A549 treated with RU486 at 1 μM for 4 hours (cell line): ENCODE measurements around the gene NDOR1. TPM values are rescaled to one million over a fixed set of nuclear protein-coding genes. Genes with fewer than 3 reads are reported as not detected.

ENCODE experiments used
- total RNA-seq: library from RNA; stranded (reverse); fragments of 200-300 nt; extraction: Qiagen RNA extraction; gene quantifications from 5 replicates; pipeline ENCODE4 v1.2.3, GENCODE V29; 2022; ENCODE audit warnings: low read depth

The NDOR1 gene
- total RNA-seq, 1 experiment from 2014 or later, result 18.5 TPM

Other genes with a start within 250 kb of the NDOR1 start
- 0.25 to 0.76 TPM (median 0.59 TPM) in 3 of 5 replicates, not detected in the others for gene PTGDS, start 228.2 kb upstream of the NDOR1 start, total RNA-seq
- not detected in 5 replicates for gene LCNL1, start 222.7 kb upstream of the NDOR1 start, total RNA-seq
- 42.1 to 79.2 TPM (median 76.4 TPM) in 5 replicates for gene PAXX, start 213.3 kb upstream of the NDOR1 start, total RNA-seq
- gene CLIC3, start 209.1 kb upstream of the NDOR1 start, total RNA-seq, result 2.0 to 3.7 TPM (median 3.4 TPM) in 5 replicates
- 18.6 to 29.0 TPM (median 26.5 TPM) in 5 replicates for gene ABCA2, start 177.5 kb upstream of the NDOR1 start, total RNA-seq
- gene FUT7, start 173.6 kb upstream of the NDOR1 start, total RNA-seq, result 0.07 to 0.09 TPM (median 0.08 TPM) in 3 of 5 replicates, not detected in the others
- 37.1 to 85.1 TPM (median 73.1 TPM) in 5 replicates for gene NPDC1, start 159.5 kb upstream of the NDOR1 start, total RNA-seq
- gene ENTPD2, start 151.6 kb upstream of the NDOR1 start, total RNA-seq, result 0.31 to 1.1 TPM (median 0.91 TPM) in 5 replicates
- 14.0 to 28.0 TPM (median 25.8 TPM) in 5 replicates for gene SAPCD2, start 135.1 kb upstream of the NDOR1 start, total RNA-seq
- gene UAP1L1, start 128.2 kb upstream of the NDOR1 start, total RNA-seq, result 9.3 to 14.6 TPM (median 11.2 TPM) in 5 replicates
- gene MAN1B1, start 118.7 kb upstream of the NDOR1 start, total RNA-seq, result 42.0 to 52.8 TPM (median 50.3 TPM) in 5 replicates
- 71.8 to 128 TPM (median 111 TPM) in 5 replicates for gene DPP7, start 91.0 kb upstream of the NDOR1 start, total RNA-seq
- gene GRIN1, start 66.5 kb upstream of the NDOR1 start, total RNA-seq, result 0.26 to 0.78 TPM (median 0.52 TPM) in 5 replicates
- 0.50 to 1.9 TPM (median 1.9 TPM) in 5 replicates for gene LRRC26, start 35.6 kb upstream of the NDOR1 start, total RNA-seq
- gene TMEM210, start 33.6 kb upstream of the NDOR1 start, total RNA-seq, result not detected in 5 replicates
- 21.7 to 38.1 TPM (median 33.0 TPM) in 5 replicates for gene ANAPC2, start 17.1 kb upstream of the NDOR1 start, total RNA-seq
- gene SSNA1, start 17.0 kb upstream of the NDOR1 start, total RNA-seq, result 103 to 153 TPM (median 139 TPM) in 5 replicates
- 5.1 to 10.4 TPM (median 8.8 TPM) in 5 replicates for gene TPRN, start 5.0 kb upstream of the NDOR1 start, total RNA-seq
- 33.4 to 46.5 TPM (median 43.2 TPM) in 5 replicates for gene TMEM203, start 52 bp upstream of the NDOR1 start, total RNA-seq
- gene RNF208, start 16.5 kb downstream of the NDOR1 start, total RNA-seq, result 1.1 to 2.2 TPM (median 2.0 TPM) in 5 replicates
- 2.7 to 4.3 TPM (median 4.1 TPM) in 5 replicates for gene CYSRT1, start 19.5 kb downstream of the NDOR1 start, total RNA-seq
- 0.16 to 0.23 TPM (median 0.23 TPM) in 3 of 5 replicates, not detected in the others for gene RNF224, start 21.8 kb downstream of the NDOR1 start, total RNA-seq
- 0.07 to 0.08 TPM (median 0.07 TPM) in 3 of 5 replicates, not detected in the others for gene SLC34A3, start 25.2 kb downstream of the NDOR1 start, total RNA-seq
- 579 to 790 TPM (median 733 TPM) in 5 replicates for gene TUBB4B, start 35.6 kb downstream of the NDOR1 start, total RNA-seq
- gene STPG3, start 45.6 kb downstream of the NDOR1 start, total RNA-seq, result not detected in 5 replicates
- 41.2 to 58.1 TPM (median 53.4 TPM) in 5 replicates for gene NELFB, start 49.6 kb downstream of the NDOR1 start, total RNA-seq
- gene TOR4A, start 72.0 kb downstream of the NDOR1 start, total RNA-seq, result 18.6 to 30.7 TPM (median 27.4 TPM) in 5 replicates
- gene NRARP, start 96.6 kb downstream of the NDOR1 start, total RNA-seq, result 3.9 to 9.5 TPM (median 7.7 TPM) in 5 replicates
- gene EXD3, start 217.5 kb downstream of the NDOR1 start, total RNA-seq, result 4.0 to 7.3 TPM (median 5.5 TPM) in 5 replicates
- gene NOXA1, start 217.7 kb downstream of the NDOR1 start, total RNA-seq, result 1.1 to 2.4 TPM (median 1.7 TPM) in 5 replicates
- gene ENTPD8, start 235.7 kb downstream of the NDOR1 start, total RNA-seq, result 0.15 to 0.31 TPM (median 0.20 TPM) in 5 replicates